GM12873 (cell line): ENCODE results near the gene IGF1R.

Experiments
- TF ChIP-seq, protein P1 (sequence below): IDR thresholded peaks from 2 replicates; pipeline ENCODE4 v1.5.1; 2012; ENCODE audit warnings: low read depth, mild to moderate bottlenecking, moderate library complexity, low read length, control low read depth; ENCODE audit not compliant: insufficient read depth; ENCODE audit errors: missing control alignments

IGF1R gene

DNA sequence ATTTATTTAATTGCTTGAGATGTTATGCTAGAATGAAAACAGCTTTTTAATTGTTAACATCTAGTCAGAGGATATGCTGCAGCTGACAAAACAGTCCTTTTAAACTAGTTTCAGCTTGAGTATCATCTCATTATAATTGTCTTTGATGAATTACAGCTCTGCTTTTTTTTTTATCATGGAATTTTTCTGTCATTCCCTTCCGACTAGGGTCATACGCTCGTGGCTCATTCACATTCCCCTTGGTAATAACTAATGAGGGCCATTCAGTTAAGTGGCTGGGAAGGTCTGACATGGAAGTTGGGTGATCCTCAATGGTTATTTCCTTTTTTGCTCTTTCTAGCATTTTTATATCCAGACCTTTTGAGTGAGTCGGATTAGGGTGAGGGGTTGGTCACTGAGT is 282.2 kb downstream of the IGF1R start:
- TF ChIP-seq, protein P1, sequence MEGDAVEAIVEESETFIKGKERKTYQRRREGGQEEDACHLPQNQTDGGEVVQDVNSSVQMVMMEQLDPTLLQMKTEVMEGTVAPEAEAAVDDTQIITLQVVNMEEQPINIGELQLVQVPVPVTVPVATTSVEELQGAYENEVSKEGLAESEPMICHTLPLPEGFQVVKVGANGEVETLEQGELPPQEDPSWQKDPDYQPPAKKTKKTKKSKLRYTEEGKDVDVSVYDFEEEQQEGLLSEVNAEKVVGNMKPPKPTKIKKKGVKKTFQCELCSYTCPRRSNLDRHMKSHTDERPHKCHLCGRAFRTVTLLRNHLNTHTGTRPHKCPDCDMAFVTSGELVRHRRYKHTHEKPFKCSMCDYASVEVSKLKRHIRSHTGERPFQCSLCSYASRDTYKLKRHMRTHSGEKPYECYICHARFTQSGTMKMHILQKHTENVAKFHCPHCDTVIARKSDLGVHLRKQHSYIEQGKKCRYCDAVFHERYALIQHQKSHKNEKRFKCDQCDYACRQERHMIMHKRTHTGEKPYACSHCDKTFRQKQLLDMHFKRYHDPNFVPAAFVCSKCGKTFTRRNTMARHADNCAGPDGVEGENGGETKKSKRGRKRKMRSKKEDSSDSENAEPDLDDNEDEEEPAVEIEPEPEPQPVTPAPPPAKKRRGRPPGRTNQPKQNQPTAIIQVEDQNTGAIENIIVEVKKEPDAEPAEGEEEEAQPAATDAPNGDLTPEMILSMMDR = no peak

DNA sequence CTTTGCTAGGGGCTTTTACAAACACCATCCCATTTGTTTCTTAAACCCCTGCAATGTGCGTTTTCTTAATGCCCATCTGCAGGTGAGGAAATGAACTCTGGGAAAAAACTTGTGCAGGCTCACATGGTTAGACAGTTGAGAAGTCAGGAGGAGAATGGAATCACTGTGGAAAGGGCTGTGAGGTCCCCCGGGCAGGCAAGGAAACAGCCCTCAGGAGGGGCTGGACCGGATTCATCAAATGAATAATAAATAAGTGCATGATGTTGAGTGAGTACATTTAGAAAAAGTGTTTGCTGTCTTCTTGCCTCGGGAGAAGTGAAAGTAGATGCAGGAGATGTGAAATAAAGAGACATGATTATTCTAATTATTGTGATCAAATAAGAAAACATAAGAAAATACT is 282.7 kb downstream of the IGF1R start:
- TF ChIP-seq, protein P1 = no peak

DNA sequence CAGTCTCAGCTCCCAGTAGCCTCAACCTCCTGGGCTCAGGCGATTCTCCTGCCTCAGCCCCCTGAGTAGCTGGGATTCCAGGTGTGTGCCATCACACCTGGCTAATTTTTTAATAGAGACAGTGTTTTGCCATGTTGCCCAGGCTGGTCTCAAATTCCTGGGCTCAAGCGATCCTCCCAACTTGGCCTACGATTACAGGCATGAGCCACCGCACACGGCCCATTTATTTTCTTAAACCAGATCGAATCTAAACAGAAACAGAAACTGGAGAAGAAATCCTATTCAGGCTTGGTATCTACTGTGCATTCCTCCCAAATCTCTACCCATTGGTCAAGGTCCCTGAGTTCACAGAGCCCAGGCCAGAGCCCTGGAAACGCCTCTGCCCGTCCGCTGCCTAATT is 285.1 kb downstream of the IGF1R start:
- TF ChIP-seq, protein P1 = no peak

DNA sequence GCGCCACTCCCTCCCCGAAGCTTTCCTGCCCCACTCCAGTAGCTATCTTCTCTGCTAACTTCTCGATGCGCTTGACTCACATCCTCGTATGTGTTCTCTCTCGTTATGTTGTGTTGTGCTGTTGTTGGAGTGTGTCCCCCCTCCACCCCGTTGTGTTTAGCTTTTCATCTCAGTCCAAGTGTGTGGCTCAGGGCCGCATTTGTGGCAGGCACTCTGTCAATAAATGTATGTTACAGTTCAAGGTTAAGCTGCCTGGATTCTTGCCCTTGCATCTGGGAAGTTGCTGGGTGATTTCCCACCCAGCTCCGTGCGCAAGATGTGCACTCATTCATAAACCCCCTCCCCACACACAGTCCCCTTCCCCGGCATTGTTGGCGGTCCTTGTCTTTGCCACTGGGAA is 287.4 kb downstream of the IGF1R start:
- TF ChIP-seq, protein P1 = no peak

DNA sequence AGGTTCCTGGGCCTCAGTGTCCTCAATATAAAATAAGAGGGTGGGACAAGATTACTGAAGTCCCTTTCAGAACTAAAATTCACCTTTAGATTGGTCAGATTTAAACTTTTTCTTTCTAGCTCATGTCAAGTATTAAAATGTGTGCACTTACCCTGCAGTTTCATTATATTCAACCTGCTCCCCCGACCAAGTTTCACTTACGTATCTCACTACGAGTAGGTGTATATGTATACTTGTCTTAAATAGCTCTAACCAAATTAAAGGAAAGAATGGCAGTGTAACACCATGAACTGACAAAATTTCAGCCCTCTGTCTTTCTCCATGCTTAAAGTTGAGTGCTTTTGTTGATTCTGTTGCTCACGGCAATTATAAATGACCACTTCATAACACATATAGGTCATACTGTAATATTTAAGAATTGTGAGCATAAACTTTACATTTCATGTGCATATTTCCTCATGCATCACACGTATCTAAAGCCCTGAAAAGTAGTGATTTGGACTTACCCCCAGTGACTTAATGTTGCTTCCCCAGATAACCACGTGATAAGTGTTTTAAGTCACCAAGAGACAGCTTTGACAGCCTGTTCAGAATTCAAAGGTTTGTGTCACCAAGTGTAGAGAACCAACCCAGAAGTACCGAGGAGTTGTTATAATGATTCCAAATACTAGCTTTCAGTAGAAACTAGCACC is 289.2 kb downstream of the IGF1R start:
- TF ChIP-seq, protein P1 = no peak

DNA sequence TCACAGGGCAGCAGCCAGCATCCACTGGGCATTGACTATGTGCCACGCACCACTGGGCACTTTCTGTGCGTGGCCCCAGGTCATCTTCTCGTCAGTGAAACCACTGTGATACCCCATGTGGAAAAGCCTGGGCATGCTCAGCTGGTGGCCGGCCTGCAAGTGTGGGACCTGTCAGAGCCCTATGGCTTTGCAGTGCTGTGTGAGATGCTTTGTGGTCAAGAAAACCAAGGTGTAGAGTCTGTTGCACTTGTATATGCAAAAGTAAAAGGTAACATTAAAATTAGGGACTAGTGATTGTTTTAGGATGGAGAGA is 289.7 kb downstream of the IGF1R start:
- TF ChIP-seq, protein P1 = no peak

DNA sequence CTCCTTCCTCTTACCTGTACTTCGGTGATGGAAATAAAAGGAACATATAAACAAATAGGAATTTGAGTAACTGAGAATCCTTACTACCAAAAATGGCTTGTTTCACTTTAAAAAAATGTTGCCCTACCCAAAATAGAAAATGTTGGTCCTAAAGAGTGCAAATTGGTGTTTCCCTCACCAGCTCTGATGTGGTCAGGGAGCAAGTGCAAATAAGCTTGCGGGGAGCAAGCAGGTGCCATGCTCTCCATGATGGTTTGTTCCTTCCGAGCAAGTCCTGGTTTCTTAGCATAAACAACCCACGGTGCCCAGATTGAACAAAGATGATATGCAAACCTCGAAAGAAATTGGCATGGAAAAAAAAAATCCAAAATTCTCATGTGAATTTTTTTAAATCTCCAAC is 290.5 kb downstream of the IGF1R start:
- TF ChIP-seq, protein P1 = no peak
